Smooth muscle cell (in vitro differentiated cells): Measurements from ENCODE around the gene NBEAL1. TPM values are rescaled to one million over a fixed set of nuclear protein-coding genes. Genes with fewer than 3 reads are reported as not detected.

ENCODE experiments used
- DNase-seq: peaks from one replicate; lab custom pipeline; 2025; ENCODE audit not compliant: unreplicated experiment; lab: John Stamatoyannopoulos, UW
- H2AFZ ChIP-seq: fragments of 200-600 bp; sonication (generic); 2 replicates; pipeline ENCODE4 v1.6.0; 2016; ENCODE audit warnings: antibody characterized with exemption, low read depth, mild to moderate bottlenecking
- H3F3A ChIP-seq: fragments of 200-600 bp; sonication (generic); 2 replicates; pipeline ENCODE4 v1.6.0; 2017; ENCODE audit warnings: antibody characterized with exemption, low read depth
- H3K27ac ChIP-seq: fragments of 200-600 bp; sonication (generic); 2 replicates; pipeline ENCODE4 v1.5.1; 2016; ENCODE audit warnings: low read depth, mild to moderate bottlenecking
- H3K27me3 ChIP-seq: fragments of 200-600 bp; sonication (generic); 2 replicates; pipeline ENCODE4 v1.6.1; 2016; ENCODE audit warnings: low read depth, mild to moderate bottlenecking
- H3K36me3 ChIP-seq: fragments of 200-600 bp; sonication (generic); 2 replicates; pipeline ENCODE4 v1.5.1; 2016; ENCODE audit warnings: low read depth
- H3K4me1 ChIP-seq: fragments of 200-600 bp; sonication (generic); 2 replicates; pipeline ENCODE4 v1.5.1; 2016; ENCODE audit warnings: low read depth
- H3K4me2 ChIP-seq: fragments of 200-600 bp; sonication (generic); 2 replicates; pipeline ENCODE4 v1.6.0; 2016; ENCODE audit warnings: mild to moderate bottlenecking
- H3K4me3 ChIP-seq: fragments of 200-600 bp; sonication (generic); 2 replicates; pipeline ENCODE4 v1.5.1; 2016; ENCODE audit warnings: mild to moderate bottlenecking
- H3K79me2 ChIP-seq: fragments of 200-600 bp; sonication (generic); 2 replicates; pipeline ENCODE4 v1.6.0; 2016; ENCODE audit warnings: low read depth, mild to moderate bottlenecking
- H3K9ac ChIP-seq: fragments of 200-600 bp; sonication (generic); 2 replicates; pipeline ENCODE4 v1.6.0; 2016; ENCODE audit warnings: low read depth
- H3K9me3 ChIP-seq: fragments of 200-600 bp; sonication (generic); replicated peaks from 2 replicates; pipeline ENCODE4 v1.5.1; 2016; ENCODE audit warnings: low read depth
- H4K20me1 ChIP-seq: fragments of 200-600 bp; sonication (generic); 2 replicates; pipeline ENCODE4 v1.6.0; 2016; ENCODE audit warnings: low read depth
- CTCF ChIP-seq: fragments of 200-600 bp; sonication (generic); IDR thresholded peaks from 2 replicates; pipeline ENCODE4 v1.5.1; 2017; ENCODE audit warnings: borderline replicate concordance, mild to moderate bottlenecking, antibody characterized with exemption; ENCODE audit not compliant: insufficient read depth, poor library complexity, severe bottlenecking
- WGBS: methylation state at CpG from one replicate; pipeline ENCODE4 v1.1.7; 2016; ENCODE audit warnings: low lambda C conversion rate; 5-methylcytosine and 5-hydroxymethylcytosine counted together
- polyA plus RNA-seq: library from polyadenylated mRNA; unstranded; fragments of >200 nt; fragmentation: Nextera tagmentation; extraction: Ambion mirVana; gene quantifications from 2 replicates; pipeline ENCODE4 v1.2.1, GENCODE V29; 2016
- total RNA-seq: library from RNA; depleted of rRNA; stranded (reverse); fragments of >200 nt; gene quantifications from 2 replicates; pipeline ENCODE4 v1.2.3, GENCODE V29; 2014

NBEAL1 gene
- total and polyA plus RNA-seq, 2 experiments from 2014 or later, result 12.1 to 32.4 TPM

DNA sequence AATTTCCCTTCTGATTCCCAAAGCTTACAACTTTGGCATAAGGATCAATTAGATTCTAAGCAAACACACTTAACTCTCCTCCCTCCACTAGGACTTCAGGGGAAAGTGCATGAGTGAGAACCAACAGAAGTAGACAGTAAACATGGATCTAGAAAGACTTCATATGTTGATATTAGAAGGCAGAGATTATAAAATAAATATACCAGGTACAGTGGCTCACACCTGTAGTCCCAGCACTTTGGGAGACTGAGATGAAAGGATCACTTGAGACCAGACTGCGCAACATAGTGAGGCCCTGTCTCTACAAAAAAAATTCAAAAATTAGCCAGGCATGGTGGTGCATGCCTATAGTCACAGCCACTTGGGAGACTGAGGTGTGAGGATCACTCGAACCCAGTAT lies 15.9 kb downstream of the NBEAL1 start:
- no peak overlapping the region for H3K9ac ChIP-seq
- no peak overlapping the region for H3K4me3 ChIP-seq
- no peaks in the 10 kb centered on the region for H3K4me1 ChIP-seq
- 98% methylated on average over 2 of the region's 2 CpGs for WGBS
- H3K27ac ChIP-seq, result no peak overlapping the region
- no peaks in the 10 kb centered on the region for H3K27me3 ChIP-seq
- peaks cover 7% of the 10 kb centered on the region for H3F3A ChIP-seq
- no peak overlapping the region for H3K4me2 ChIP-seq
- peaks cover 85% of the 10 kb centered on the region for H4K20me1 ChIP-seq
- peaks cover 76% of the 10 kb centered on the region for H3K79me2 ChIP-seq
- no peak overlapping the region for H2AFZ ChIP-seq
- no peaks in the 10 kb centered on the region for H3K36me3 ChIP-seq
- no peaks in the 10 kb centered on the region for H3K9me3 ChIP-seq
- no peak for TF ChIP-seq CTCF
- DNase-seq, result no peak

DNA sequence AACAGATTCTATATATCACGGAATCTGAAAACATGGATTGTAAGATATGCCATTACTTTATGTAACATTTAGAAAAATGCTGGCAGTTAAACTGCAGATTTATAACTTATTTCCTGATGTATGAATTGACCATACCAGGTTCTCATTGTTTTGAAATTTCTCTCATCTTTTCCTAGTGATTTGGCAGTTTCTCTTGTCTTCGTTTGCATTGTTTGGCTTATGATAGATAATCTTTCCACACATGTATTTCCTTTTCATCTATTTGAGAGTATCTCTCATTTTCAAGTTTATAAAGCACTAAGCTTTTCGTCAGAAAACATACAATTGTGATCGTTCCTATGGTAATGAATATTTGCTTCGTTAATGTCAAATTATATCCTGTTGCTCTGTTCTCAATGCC lies 16.3 kb downstream of the NBEAL1 start:
- Histone ChIP-seq H3K4me2 (no peak overlapping the region), H2AFZ (no peak overlapping the region), H3K9ac (no peak overlapping the region), H3K27me3 (no peaks in the 10 kb centered on the region), H3K27ac (no peak overlapping the region), H3F3A (peaks cover 7% of the 10 kb centered on the region), H3K9me3 (no peaks in the 10 kb centered on the region), H3K79me2 (peaks cover 76% of the 10 kb centered on the region), H3K36me3 (no peaks in the 10 kb centered on the region), H3K4me1 (no peaks in the 10 kb centered on the region), H4K20me1 (peaks cover 85% of the 10 kb centered on the region), H3K4me3 (no peak overlapping the region)
- no peak for DNase-seq
- WGBS, result 94% methylated on average over 5 of the region's 5 CpGs
- no peak for TF ChIP-seq CTCF

GRCh38 chr2:203033395-203033794 lies 18.7 kb downstream of the NBEAL1 start:
- Histone ChIP-seq H3K9ac (no peak overlapping the region), H3K4me3 (no peak overlapping the region), H3K27ac (no peak overlapping the region), H2AFZ (no peak overlapping the region), H4K20me1 (peaks cover 75% of the 10 kb centered on the region), H3K9me3 (no peaks in the 10 kb centered on the region), H3K79me2 (peaks cover 74% of the 10 kb centered on the region), H3F3A (peaks cover 7% of the 10 kb centered on the region), H3K4me1 (no peaks in the 10 kb centered on the region), H3K36me3 (no peaks in the 10 kb centered on the region), H3K27me3 (no peaks in the 10 kb centered on the region), H3K4me2 (no peak overlapping the region)
- DNase-seq, result no peak
- no peak for TF ChIP-seq CTCF

GRCh38 chr2:203035879-203036470 lies 21.3 kb downstream of the NBEAL1 start:
- H2AFZ ChIP-seq, result no peak overlapping the region
- H3K79me2 ChIP-seq, result peaks cover 56% of the 10 kb centered on the region
- WGBS, result 46% methylated on average over 3 of the region's 3 CpGs
- no peak overlapping the region for H3K9ac ChIP-seq
- peak overlapping the region; percentile 52 for H3K4me2 ChIP-seq
- no peak for TF ChIP-seq CTCF
- no peaks in the 10 kb centered on the region for H3K9me3 ChIP-seq
- no peak overlapping the region for H3K27ac ChIP-seq
- H3K27me3 ChIP-seq, result no peaks in the 10 kb centered on the region
- H3K4me3 ChIP-seq, result no peak overlapping the region
- H4K20me1 ChIP-seq, result peaks cover 75% of the 10 kb centered on the region
- H3K36me3 ChIP-seq, result no peaks in the 10 kb centered on the region
- DNase-seq, result no peak
- H3K4me1 ChIP-seq, result no peaks in the 10 kb centered on the region
- peaks cover 7% of the 10 kb centered on the region for H3F3A ChIP-seq
